LHCN-M2 (cell line): ENCODE measurements around the gene ZFYVE28. TPM values are rescaled to one million over a fixed set of nuclear protein-coding genes. Genes with fewer than 3 reads are reported as not detected.
"Not testable (repeated sequence)": the region's sequence is repeated elsewhere in the genome, so short reads cannot be mapped to it uniquely, and the experiment has no call there.

ENCODE experiments used
- DNase-seq: peaks from one replicate; pipeline ENCODE4 v3.0.0-alpha.2; 2012; ENCODE audit warnings: low read depth
- polyA plus RNA-seq: library from polyadenylated mRNA; unstranded; fragments of >200 nt; gene quantifications from one replicate; pipeline ENCODE4 v1.2.1, GENCODE V29; 2012; ENCODE audit warnings: missing spikeins
- total RNA-seq: library from RNA; depleted of rRNA; stranded (reverse); fragments of >200 nt; gene quantifications from 2 replicates; pipeline ENCODE4 v1.2.3, GENCODE V29; 2014; rRNA removed

The ZFYVE28 gene
- 2.1 and 2.6 TPM in 2 replicates for total RNA-seq
- 0.60 TPM for polyA plus RNA-seq

DNA sequence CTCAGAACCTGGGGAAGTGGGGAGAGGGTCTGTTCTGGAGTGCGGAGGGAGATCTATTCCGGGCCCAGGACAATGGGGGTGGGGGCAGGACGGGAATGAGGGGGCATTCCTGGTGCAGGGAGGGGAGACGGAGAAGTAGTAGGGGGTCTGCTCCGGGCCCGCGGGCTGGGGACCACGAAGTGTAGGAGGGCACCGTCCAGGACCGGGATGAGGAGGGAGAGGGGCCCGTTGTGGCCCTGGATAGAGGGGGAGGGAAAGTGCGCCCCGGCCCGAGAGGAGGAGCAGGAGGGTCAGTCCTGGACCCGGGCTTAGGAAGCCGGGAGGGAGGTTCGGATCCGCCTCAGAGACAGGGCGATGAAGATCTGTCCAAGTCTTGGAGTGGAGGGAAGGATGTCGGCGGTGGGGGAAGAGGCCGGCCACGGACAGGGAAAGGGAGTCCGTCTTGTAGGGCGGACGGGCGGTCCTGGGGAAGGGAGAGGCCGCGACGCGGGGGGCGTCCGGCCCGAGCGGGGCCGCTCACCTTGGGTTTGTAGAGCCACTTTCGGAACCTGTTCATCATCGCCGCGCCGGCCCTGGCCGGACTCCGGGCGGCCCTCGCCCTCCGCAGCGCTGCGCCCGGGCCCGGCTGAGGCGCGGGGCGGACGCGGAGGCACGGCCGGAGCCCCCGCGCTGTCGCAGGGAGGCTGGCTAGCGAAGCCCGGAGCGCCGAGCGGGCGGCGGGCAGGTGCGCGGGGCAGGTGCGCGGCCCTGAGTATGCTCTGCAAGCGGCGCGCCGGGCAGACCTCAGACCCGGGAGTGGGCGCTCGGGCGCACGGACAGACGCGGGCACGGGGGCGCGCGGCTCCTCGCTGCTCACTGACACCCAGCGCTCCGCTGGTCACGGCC, at the start of gene ZFYVE28:
Gene ZFYVE28 (minus strand): TSS at position 881 of the 885 bp plus-strand sequence. CDS start 322 bp downstream, at position 559.
- DNase-seq, result peak; percentile 12

DNA sequence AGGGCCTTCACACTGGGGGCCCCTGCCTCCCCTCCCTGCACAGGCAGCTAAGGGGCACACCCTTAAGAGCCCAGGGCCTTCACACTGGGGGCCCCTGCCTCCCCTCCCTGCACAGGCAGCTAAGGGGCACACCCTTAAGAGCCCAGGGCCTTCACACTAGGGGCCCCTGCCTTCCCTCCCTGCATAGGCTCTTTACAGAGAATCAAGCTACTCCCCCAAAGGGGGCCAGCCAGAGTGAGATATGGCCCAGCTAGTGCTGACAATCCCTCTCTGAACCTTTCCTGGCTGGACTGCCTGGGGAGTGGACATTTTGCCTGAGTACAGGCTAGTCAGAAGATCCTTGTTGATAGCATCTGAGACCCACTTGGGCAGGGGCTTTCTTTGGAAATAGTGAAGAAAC, 47.1 kb upstream of the ZFYVE28 start:
- DNase-seq, result not testable (repeated sequence)

DNA sequence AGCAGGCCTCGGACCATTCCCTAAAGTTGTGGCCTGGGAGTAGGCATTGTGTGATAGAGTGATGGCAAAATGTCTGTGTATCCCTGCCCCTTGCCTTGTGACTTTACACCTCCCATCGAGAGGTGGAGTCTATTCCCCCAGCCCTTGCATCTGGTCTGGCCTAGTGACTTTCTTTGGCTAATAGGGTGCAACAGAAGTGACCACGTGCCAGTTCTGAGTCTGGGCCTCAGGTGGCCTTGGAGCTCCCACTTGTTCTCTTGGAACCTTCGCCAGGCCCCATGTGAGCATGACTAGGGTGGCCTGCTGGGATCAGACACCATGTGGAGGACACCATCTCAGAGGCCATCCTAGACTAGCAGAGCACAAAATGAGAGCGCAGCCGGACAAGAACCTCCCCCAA, 46.6 kb upstream of the ZFYVE28 start:
- no peak for DNase-seq

DNA sequence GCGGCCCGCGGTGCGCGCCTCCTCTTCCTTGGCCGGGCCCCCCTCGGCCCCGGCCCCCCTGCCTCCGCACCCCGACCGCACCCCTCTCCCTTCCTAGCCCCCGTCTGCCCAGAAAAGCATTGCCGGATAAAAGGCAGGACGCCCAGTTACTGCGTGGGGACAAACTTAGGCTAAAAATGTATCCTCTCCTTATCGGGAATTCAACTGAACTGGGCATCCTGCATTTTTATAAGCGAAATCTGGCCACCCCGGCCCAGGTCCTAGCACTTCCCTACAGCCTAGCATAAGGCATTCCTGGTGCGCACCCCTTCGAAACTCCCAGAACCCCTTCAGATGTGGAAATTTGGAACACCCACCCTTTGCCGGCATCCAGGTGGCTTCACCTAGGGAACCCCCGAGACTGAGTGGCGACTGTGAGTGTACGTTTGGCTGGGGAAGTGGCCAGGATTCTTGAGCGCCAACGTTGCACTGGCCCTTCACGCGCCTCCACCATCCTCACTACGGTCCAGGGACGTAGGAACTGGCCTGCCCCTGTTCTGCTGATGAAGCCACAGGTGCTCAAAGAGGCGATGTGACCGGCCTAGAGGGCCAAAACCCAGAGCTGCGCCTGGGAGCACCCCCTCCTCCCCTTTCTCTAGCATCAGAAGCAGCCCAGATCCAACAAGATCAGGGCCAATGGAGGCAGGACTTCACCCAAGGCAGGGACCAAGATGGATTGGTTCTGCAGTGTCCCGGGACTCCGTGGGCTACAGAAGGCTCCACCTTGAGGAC, 44.7 kb upstream of the ZFYVE28 start:
- no peak for DNase-seq

DNA sequence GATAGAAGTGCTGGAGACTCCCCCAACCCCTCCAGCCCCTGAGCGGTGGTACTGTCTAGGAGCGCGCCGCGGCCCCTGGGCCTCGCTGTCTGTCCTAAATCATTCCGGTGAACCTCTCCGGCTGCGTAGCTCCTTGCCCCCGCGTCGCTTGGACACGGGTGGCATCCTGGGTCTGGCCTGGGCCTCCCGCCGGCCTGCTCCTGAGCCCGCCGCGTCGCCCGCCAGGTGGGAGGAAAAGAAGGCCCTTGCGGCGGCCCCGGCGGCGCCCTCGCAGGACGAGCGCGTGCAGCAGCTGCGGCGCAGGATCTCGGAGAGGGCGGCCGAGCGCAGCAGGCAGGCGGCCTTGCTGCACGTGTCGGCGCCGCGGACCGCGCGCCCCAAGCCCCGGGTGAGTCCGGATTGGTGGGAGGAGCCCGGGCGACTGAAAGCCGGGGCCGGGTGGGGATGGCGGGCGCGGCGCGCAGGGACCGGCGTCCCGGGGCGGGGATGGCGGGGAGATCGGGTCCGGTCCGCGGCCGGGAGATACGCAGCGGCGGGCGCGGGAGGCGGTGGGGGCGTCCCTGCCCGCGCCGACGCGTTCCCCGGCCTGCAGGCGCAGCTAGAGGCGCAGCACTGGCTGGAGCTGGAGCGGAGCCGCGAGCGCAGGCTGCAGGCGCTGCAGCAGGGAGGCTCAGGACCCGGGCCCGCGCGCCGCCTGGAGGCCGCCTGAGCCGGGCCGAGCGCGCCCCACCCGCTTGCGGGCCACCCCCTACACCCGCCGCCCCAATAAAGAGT, 44.0 kb upstream of the ZFYVE28 start:
- DNase-seq, result peak; percentile 57

DNA sequence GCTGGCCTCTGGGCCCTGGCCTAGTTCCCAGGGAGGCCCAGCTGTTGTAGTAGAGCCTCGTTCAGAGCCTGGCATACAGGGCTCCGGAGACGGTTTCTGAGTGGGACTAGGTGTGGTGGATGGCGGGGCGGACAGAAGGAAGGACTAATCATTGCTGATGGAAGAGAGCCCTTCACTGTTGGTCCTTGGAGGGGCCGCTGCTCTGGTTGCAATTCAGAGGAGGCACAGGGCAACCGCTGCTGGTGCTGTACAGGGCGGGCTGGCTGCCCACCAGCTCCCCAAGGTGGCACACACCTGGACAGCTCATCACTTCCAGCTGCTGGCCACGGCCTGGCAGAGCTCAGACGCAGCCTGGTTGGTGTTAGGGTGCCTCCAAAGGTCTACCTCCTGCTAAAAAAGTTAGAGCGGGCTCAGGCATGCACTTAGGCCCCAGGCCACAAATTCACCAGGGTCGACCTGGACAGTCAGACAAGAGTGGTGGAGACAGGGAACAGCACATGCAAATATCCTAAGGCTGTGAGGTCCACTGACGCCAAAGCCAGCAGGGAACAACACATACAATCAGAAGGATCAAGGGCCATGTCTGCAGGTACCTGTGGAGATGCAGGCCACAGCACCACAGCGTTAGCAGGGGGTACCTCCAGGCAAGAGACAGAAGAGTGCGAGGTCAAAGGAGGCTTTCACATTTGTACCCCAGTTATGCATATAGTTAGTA, 43.0 kb upstream of the ZFYVE28 start:
- DNase-seq, result no peak

DNA sequence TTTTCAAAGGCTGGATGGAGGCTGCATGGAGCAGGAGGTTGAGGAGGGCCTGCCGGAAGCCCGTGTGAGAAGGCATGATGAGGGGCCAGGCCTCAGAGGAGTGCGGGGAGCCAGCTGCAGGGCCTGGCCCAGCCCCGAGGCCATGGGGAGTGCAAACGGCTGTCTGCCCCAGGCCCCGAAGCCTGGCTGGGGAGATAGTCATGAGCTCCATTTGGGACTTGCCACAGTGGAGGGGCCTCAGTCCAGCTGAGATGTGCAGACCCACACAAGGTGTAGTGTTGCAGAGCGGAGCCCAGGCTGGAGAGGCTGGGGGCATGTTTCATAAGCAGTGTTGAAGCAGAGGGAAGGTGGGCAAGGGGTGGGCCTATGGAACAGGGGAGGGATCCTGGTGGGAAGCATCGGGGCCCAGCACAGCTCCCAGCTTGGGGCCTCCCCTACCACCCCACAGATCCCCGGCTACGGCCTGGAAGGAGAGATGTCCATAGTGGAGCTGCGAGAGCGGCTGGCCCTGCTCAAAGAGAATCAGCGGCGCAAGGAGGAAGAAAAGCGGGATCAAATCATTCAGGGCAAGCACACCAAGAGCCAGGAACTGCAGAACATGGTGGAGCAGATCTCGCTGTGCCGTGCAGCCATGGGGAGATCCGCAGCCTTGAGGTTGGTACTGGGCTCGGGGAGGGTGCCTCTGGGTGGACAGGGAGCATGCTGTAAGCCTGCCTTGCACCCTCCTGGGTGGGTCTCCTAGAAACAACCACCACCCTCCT, 41.3 kb upstream of the ZFYVE28 start:
- no peak for DNase-seq

DNA sequence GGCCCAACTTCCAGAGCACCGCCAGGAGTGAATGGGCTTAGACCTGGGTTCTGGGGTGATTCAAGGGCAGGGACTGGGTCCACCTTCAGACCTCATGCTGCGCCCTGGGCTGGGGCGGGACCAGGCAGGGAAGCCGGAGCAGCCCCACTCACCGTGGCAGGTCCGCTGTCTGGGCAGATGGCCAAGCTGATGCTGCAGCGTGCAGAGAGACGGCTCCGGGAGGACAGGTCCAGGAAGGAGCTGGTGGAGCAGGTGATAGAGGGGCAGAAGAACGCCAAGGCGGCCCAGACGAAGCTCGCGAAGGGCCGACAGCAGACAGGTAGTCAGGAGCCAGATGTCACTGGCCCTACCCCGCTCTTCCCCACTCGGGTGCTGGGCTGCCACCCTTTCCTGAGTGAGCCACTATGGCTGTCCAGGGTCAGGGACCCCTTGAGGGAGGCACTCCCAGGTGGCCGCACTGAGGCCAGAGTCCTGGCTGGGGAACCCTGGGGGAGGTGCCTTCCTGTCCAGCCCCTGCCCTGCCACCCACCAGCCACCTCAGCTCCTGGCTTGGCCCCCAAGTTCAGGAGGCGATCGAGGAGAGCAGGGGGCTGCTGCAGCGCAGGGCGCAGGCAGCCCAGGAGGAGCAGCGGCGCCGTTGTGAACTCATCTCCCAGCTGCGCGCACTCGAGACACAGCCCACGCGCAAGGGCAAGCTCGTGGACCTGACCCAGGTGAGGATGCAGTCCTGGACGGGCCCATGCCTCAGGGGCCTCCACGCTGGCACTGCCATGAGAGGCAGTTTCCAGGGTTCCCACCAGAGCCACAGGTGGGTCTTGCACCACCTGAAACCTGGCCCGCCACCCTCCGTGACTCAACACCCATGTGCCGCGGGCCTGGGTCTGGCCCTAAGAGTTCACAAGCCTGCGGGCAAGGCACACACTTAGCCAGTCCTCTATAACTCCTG, 40.4 kb upstream of the ZFYVE28 start:
- DNase-seq, result no peak

DNA sequence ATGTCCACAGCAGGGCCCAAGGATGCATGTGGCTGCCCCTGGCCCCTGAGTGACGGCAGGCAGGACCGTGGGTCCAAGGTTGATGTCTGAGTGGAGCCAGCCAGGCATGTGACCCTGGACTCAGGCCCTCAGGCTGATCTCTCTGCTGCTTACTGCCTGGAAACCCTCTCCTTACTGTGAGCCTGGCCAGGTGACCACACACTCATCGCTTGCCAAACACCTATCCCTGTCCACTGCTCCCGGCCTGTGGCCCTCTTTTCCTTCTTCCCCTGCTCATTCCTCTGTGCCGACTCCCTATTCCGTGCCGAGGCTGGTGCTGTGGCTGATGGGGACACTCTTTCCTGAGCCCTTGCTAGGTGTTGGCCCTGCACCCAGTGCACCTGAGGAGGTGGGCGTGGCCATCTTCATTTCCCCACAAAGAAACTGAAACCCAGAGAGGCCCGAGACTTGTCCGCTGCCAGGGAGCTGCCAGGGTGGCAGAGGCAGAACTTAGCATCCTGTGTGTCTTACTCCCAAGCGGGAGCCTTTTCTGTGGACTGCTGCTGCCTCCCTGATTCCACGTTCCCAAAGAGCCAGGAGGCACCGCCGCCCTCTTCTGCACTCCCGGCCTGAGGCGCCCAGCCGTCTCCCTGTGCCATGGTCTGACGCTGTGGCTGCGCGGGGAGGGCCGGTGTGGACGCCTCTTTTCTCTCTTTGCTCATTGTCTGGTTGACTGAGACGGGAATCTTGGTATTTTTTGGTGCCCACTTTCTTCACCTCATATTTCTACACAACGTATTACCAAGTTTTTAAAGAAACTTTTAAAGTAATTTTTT, 39.2 kb upstream of the ZFYVE28 start:
- DNase-seq, result no peak

DNA sequence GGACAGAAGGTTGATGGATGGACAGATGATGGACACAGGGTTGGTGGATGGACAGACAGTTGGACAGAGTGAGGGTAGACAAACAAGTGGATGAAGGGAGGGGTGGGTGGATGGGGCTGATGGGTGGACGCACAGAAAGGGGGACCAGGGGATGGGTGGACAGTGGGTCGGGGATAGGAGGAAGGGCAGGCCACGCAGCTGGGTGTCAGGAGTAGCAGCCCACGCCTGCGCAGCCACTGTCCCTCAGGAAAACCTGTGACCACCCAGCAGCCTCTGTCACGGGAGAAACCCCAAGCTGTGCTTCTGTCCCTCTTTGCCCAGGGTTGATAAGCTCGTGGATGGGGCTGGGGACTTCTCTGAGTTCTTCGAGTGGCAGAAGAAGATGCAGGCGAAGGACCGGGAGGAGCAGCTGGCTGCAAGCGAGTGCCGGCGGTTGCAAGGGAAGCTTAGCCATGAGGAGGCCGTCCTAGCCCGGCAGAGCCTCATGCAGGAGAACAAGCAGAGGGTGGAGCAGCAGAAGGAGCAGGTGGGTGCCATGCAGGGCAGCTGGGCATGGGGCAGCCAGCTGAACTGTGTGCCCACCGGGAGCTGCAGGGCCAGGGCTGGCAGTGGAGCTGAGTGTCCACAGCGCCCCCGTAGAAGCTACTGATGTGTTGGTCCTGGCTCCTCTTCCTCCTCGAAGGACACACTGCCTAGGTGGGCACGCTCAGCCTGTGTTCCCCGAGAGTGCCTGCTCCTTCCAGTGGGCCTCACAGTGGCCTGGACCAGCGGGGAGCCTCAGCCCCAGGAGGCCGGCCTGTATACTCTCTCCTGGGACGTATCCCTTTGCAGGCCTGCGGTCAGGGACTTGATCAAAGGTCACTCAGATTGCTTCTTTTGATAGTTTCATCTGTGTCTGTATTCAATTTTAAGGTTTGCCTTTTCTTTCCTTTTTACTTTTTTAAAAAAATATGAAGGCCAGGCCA, 33.7 kb upstream of the ZFYVE28 start:
- no peak for DNase-seq

DNA sequence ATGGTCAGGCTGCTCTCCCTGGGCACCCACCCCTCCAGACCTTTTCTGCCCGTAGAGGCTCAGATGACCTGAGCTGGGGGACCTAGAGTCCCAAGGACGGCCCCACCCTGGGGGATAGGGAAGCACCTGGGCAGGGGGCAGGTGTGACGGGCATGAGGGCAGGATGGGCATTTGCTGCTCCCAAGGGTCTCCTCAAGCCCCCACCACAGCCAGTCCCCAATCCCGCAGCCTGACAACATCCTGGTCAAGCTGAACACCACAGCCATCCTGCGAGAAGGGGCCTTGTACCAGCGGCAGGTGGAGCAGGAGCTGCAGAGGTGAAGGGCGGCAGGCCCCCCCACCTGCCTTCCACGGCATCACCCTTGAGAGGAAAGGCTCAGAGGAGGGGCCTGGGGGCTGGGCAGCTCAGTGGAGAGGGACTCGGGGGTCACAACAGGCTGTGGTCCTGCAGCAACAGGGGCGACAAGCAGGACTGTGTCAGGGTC, 32.6 kb upstream of the ZFYVE28 start:
- DNase-seq, result no peak

DNA sequence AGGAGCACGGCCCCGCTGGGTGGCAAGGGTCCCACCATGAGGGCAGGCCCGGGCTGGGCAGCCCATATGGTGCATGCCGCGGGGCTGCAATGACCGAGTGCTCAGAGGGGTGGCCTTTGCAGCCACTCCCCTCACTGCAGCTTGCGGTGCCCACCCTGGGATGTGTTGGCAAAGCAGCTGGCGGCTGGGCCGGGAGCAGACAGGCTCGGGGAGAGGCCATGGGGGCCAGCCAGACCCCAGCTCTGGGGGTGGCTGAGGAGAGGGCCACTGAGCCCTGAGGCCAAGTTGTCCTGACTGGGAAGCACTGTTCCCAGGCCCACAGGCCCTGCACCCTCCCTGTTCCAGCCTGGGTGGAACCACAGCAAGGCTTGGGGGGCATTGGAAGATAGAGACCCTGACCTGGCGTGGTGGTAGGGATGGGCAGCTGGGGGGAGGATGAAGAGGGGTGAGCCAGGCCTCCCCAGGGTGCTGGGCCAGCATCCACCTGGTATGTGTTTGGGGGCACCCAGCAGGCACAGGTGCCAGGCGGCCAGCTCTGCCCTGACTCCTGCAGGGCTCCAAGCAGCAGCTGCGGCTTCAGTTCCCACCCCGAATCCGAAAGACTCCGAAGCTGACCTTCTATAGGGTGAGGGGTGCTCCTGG, 32.1 kb upstream of the ZFYVE28 start:
- no peak for DNase-seq

DNA sequence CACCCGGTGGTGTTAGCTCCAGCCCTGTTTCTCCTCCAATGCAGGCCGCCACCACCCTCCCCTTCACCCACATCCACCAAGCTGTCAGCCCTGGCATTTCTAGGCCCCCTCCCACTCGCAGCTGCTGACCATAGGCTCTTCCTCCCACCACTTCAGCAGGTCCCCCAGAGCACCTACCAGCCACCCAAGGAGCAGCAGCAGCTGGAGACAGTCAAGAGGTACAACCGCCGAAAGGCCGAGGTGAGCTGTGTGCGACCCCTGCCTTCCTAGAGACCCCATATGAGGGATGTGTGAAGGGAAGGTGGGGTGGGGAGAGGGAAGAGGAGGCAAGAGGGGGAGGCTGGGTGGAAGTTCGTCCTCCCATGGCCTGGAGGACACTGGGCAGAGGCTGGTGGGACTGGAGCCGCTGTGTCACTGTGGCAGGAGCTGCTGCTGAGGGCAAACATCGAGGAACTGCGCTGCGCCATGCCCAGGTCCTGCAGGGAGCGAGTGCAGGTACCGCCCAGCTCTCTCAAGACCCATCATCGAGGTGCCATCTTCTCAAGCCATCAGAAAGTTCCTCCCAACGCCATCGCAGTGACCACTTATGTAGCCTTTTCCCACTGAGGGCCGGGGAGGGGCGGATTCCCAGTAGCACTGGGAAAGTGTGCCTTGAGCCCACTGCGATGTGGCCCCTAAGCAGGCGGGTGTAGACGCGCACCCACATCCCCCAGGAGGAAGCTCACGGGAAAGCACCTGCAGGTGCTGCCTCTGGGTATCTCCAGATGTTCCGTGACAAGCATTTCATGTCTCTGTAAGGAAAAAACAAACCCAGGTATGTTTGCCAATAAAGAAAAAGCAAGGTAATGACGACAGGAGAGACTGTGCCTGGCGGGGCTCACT, 31.3 kb upstream of the ZFYVE28 start:
- DNase-seq, result no peak

DNA sequence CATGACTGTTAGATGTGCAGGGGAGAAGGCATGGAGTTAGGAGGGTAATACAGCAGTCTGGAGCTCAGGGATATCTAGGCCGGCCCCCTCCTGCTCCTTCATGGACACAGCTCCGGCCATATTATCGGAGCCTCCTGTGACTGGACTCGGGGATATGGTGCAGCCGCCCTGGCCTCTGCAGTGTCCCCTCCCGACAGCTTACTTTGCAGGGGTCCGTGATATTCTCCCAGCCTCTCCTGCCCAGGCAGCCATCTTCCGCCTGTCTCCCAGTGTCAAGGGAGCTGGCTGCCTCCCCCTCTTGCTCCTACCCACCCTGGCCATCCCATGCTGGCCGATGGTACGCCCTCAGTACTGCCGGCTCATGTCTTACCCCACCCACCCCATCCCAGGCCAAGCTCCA, 30.6 kb upstream of the ZFYVE28 start:
- DNase-seq, result no peak

DNA sequence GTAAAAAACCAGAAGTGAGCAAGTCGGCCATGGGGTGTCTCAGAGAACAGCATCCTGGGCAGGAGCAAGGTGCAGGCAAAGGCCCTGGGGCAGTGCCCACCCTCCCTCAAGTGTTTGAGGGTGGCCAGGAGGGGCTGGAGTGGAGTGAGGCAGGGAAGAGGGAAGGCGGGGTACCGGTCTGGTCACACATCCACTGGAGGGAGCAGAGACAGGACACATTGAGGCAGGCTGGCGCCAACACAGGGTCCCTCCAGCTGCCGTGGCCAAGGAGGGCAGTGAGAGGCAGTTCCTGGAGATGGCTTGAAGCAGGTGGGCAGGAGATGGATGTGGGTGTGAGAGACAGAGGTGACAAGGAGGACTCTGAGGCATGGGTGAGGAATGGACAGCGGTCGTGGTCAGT, 30.1 kb upstream of the ZFYVE28 start:
- no peak for DNase-seq
